ENCODE measurements around the gene FBXL20. TPM values are rescaled to one million over a fixed set of nuclear protein-coding genes. Genes with fewer than 3 reads are reported as not detected.
"Not testable (repeated sequence)": the region's sequence is repeated elsewhere in the genome, so short reads cannot be mapped to it uniquely, and the experiment has no call there.

Gene FBXL20
- total RNA-seq, 1 donor from 2014 or later = 18.3 TPM

- FAIRE-seq = no peak
- no peak for DNase-seq (ENCODE audit: low read depth)
- Histone ChIP-seq H2AFZ (ENCODE audit: low read depth, low read length) (no peak overlapping the region), H3K36me3 (ENCODE audit: insufficient read depth, low read length) (peaks cover 16% of the 10 kb centered on the region), H3K4me1 (ENCODE audit: insufficient read depth, low read length) (peaks cover 6% of the 10 kb centered on the region), H3K9me3 (ENCODE audit: insufficient read depth, low read depth, low read length) (no peaks in the 10 kb centered on the region), H3K79me2 (ENCODE audit: insufficient read depth, low read length) (peaks cover 47% of the 10 kb centered on the region), H4K20me1 (ENCODE audit: insufficient read depth, low read length) (peaks cover 18% of the 10 kb centered on the region), H3K27ac (ENCODE audit: low read depth, low read length) (peak overlapping the region; percentile 95), H3K9ac (ENCODE audit: low read length) (peak overlapping the region; percentile 98), H3K4me3 (ENCODE audit: insufficient read depth, low read depth, low read length) (peak overlapping the region; percentile 96), H3K4me2 (ENCODE audit: low read length) (peak overlapping the region; percentile 88), H3K27me3 (ENCODE audit: insufficient read depth, low read length) (no peaks in the 10 kb centered on the region)
- Mint-ChIP-seq H3K9me3 (ENCODE audit: unreplicated experiment) (no peaks in the 10 kb centered on the region), H3K27ac (ENCODE audit: unreplicated experiment) (peak overlapping the region; percentile 98), H3K4me3 (ENCODE audit: unreplicated experiment) (peak overlapping the region; percentile 97), H3K4me1 (ENCODE audit: low read depth, unreplicated experiment) (no peaks in the 10 kb centered on the region), H3K27me3 (ENCODE audit: low read depth, unreplicated experiment) (no peaks in the 10 kb centered on the region), H3K36me3 (ENCODE audit: low read depth, unreplicated experiment) (no peaks in the 10 kb centered on the region)
- TF ChIP-seq EZH2 (IDR thresholded peaks at IDR 0.05; ENCODE audit: insufficient read depth, low read length) (no peak), CTCF (IDR thresholded peaks at IDR 0.05; ENCODE audit: insufficient read depth, low read depth, low read length) (no peak)
Observed at GRCh38 chr17:39450051-39450450, 48.6 kb upstream of the FBXL20 start.

- Mint-ChIP-seq H3K4me3 (ENCODE audit: unreplicated experiment) (no peak overlapping the region), H3K36me3 (ENCODE audit: low read depth, unreplicated experiment) (no peaks in the 10 kb centered on the region), H3K27ac (ENCODE audit: unreplicated experiment) (no peak overlapping the region), H3K9me3 (ENCODE audit: unreplicated experiment) (no peaks in the 10 kb centered on the region), H3K4me1 (ENCODE audit: low read depth, unreplicated experiment) (no peaks in the 10 kb centered on the region), H3K27me3 (ENCODE audit: low read depth, unreplicated experiment) (no peaks in the 10 kb centered on the region)
- Histone ChIP-seq H3K27me3 (ENCODE audit: insufficient read depth, low read length) (no peaks in the 10 kb centered on the region), H3K9ac (ENCODE audit: low read length) (peak overlapping the region; percentile 18), H3K9me3 (ENCODE audit: insufficient read depth, low read depth, low read length) (no peaks in the 10 kb centered on the region), H2AFZ (ENCODE audit: low read depth, low read length) (no peak overlapping the region), H3K27ac (ENCODE audit: low read depth, low read length) (no peak overlapping the region), H3K79me2 (ENCODE audit: insufficient read depth, low read length) (peaks cover 52% of the 10 kb centered on the region), H4K20me1 (ENCODE audit: insufficient read depth, low read length) (peaks cover 18% of the 10 kb centered on the region), H3K4me3 (ENCODE audit: insufficient read depth, low read depth, low read length) (no peak overlapping the region), H3K36me3 (ENCODE audit: insufficient read depth, low read length) (peaks cover 27% of the 10 kb centered on the region), H3K4me2 (ENCODE audit: low read length) (no peak overlapping the region), H3K4me1 (ENCODE audit: insufficient read depth, low read length) (peaks cover 6% of the 10 kb centered on the region)
- no peak for DNase-seq (ENCODE audit: low read depth)
- no peak for FAIRE-seq
- TF ChIP-seq CTCF (IDR thresholded peaks at IDR 0.05; ENCODE audit: insufficient read depth, low read depth, low read length) = no peak
- no peak for TF ChIP-seq EZH2 (IDR thresholded peaks at IDR 0.05; ENCODE audit: insufficient read depth, low read length)
Observed at GRCh38 chr17:39447561-39447960, 46.1 kb upstream of the FBXL20 start.

- H3K4me2 ChIP-seq (ENCODE audit: low read length) = no peak overlapping the region
- no peaks in the 10 kb centered on the region for H3K27me3 ChIP-seq (ENCODE audit: insufficient read depth, low read length)
- Mint-ChIP-seq H3K9me3 (ENCODE audit: unreplicated experiment) (no peaks in the 10 kb centered on the region), H3K27me3 (ENCODE audit: low read depth, unreplicated experiment) (no peaks in the 10 kb centered on the region), H3K36me3 (ENCODE audit: low read depth, unreplicated experiment) (no peaks in the 10 kb centered on the region), H3K4me3 (ENCODE audit: unreplicated experiment) (no peak overlapping the region), H3K27ac (ENCODE audit: unreplicated experiment) (no peak overlapping the region), H3K4me1 (ENCODE audit: low read depth, unreplicated experiment) (no peaks in the 10 kb centered on the region)
- H3K4me3 ChIP-seq (ENCODE audit: insufficient read depth, low read depth, low read length) = no peak overlapping the region
- no peak overlapping the region for H3K27ac ChIP-seq (ENCODE audit: low read depth, low read length)
- no peaks in the 10 kb centered on the region for H3K4me1 ChIP-seq (ENCODE audit: insufficient read depth, low read length)
- no peak for DNase-seq (ENCODE audit: low read depth)
- H3K9me3 ChIP-seq (ENCODE audit: insufficient read depth, low read depth, low read length) = no peaks in the 10 kb centered on the region
- no peak for TF ChIP-seq CTCF (IDR thresholded peaks at IDR 0.05; ENCODE audit: insufficient read depth, low read depth, low read length)
- no peak for TF ChIP-seq EZH2 (IDR thresholded peaks at IDR 0.05; ENCODE audit: insufficient read depth, low read length)
- peaks cover 50% of the 10 kb centered on the region for H3K36me3 ChIP-seq (ENCODE audit: insufficient read depth, low read length)
- H3K9ac ChIP-seq (ENCODE audit: low read length) = no peak overlapping the region
- no peak for FAIRE-seq
- peaks cover 24% of the 10 kb centered on the region for H3K79me2 ChIP-seq (ENCODE audit: insufficient read depth, low read length)
- no peak overlapping the region for H2AFZ ChIP-seq (ENCODE audit: low read depth, low read length)
- H4K20me1 ChIP-seq (ENCODE audit: insufficient read depth, low read length) = peaks cover 17% of the 10 kb centered on the region
Observed at GRCh38 chr17:39443326-39443725, 41.9 kb upstream of the FBXL20 start.

- not testable (repeated sequence) for DNase-seq (ENCODE audit: low read depth); H3K27ac ChIP-seq (ENCODE audit: low read depth, low read length); H3K4me2 ChIP-seq (ENCODE audit: low read length); H3K27ac Mint-ChIP-seq (ENCODE audit: unreplicated experiment); H3K27me3 ChIP-seq (ENCODE audit: insufficient read depth, low read length); H3K79me2 ChIP-seq (ENCODE audit: insufficient read depth, low read length); H2AFZ ChIP-seq (ENCODE audit: low read depth, low read length); H3K9me3 Mint-ChIP-seq (ENCODE audit: unreplicated experiment); H3K4me3 Mint-ChIP-seq (ENCODE audit: unreplicated experiment); H3K27me3 Mint-ChIP-seq (ENCODE audit: low read depth, unreplicated experiment); H3K36me3 Mint-ChIP-seq (ENCODE audit: low read depth, unreplicated experiment); H3K4me1 ChIP-seq (ENCODE audit: insufficient read depth, low read length); H3K9me3 ChIP-seq (ENCODE audit: insufficient read depth, low read depth, low read length); H4K20me1 ChIP-seq (ENCODE audit: insufficient read depth, low read length); H3K4me1 Mint-ChIP-seq (ENCODE audit: low read depth, unreplicated experiment); H3K4me3 ChIP-seq (ENCODE audit: insufficient read depth, low read depth, low read length); FAIRE-seq
- peaks cover 36% of the 10 kb centered on the region for H3K36me3 ChIP-seq (ENCODE audit: insufficient read depth, low read length)
- peak overlapping the region; percentile 3 for H3K9ac ChIP-seq (ENCODE audit: low read length)
Observed at GRCh38 chr17:39439868-39440267, 38.4 kb upstream of the FBXL20 start.

Measured in astrocyte (in vitro differentiated cells and primary cell).